ENCODE results near the gene LARGE1. TPM values are rescaled to one million over a fixed set of nuclear protein-coding genes. Genes with fewer than 3 reads are reported as not detected.

LARGE1 gene
- polyA plus RNA-seq, 3 donors from 2014 or later, result 0.04 to 0.29 TPM; not detected in 1

DNA sequence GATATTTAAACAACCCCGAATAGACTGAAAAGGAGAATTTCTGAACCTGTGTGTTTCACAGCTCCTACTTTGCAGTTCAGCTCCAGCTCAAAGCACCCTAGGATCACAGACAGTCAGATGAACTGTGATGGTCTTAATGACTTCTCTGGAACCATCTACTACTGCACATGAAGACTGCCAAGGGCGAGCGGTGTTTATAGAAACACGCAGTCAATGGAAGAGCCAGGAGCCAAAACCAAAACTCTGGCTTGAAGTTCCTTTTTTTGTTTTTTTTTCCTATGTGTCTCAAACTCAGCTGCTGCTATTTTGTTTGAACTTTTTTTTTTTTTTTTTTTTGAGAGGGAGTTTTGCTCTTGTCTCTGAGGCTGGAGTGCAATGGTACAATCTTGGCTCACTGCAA lies 479.5 kb downstream of the LARGE1 start:
- Mint-ChIP-seq H3K27ac (no peak overlapping the region), H3K4me1 (no peaks in the 10 kb centered on the region), H3K4me3 (no peak overlapping the region), H3K9me3 (peaks cover 0 to 3% (median 0%) of the 10 kb centered on the region in 6 donors), H3K27me3 (ENCODE audit: low read depth in 3 of 3) (peaks cover 0 to 6% (median 3%) of the 10 kb centered on the region in 3 donors), H3K36me3 (no peaks in the 10 kb centered on the region)
- DNase-seq, result no peak

DNA sequence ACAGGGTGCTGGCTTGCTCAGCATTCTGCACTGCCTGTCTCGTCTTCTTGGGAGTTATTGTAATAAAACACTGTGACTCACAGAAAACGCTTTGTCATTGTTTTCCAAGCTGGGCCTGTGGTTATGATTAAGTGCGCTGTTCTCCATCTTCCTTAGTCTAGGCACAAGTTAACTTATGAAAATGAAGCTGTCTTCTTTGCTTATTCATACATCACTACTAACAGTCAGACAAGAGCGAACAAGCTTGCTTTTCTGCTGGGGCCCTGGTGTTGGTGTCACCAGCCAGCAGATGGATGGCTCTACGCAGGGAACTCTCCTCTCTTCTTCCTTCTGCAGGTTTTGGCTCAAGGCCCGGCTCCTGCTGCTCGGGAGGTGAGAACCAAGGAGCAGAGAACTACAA lies 482.0 kb downstream of the LARGE1 start:
- DNase-seq, result no peak
- no peaks in the 10 kb centered on the region for H3K4me1 Mint-ChIP-seq
- H3K27me3 Mint-ChIP-seq (ENCODE audit: low read depth in 3 of 3), result peaks cover 0 to 5% (median 3%) of the 10 kb centered on the region in 3 donors
- no peak overlapping the region for H3K4me3 Mint-ChIP-seq
- no peak overlapping the region for H3K27ac Mint-ChIP-seq
- H3K9me3 Mint-ChIP-seq, result peaks cover 0 to 4% (median 0%) of the 10 kb centered on the region in 6 donors
- H3K36me3 Mint-ChIP-seq, result no peaks in the 10 kb centered on the region

DNA sequence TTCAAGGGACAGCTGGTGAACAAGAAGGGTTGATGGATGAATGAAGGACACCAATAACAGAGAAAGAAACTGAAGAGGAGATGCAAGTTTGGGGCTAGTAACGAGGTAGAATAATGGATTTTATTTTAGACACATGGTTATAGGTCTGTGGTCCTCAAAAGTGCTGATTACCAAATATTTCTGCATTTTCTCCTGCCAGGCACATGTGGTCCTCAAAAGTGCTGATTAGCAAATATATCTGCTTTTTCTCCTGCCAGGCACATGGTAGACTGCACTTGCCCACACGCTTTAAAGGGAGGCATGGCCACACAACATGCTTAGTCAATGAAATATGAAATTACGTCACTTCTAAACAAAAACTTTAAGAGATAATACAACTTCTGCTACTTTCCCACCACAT lies 489.0 kb downstream of the LARGE1 start:
- Mint-ChIP-seq H3K4me1 (no peaks in the 10 kb centered on the region), H3K9me3 (peaks cover 0 to 6% (median 0%) of the 10 kb centered on the region in 6 donors), H3K27me3 (ENCODE audit: low read depth in 3 of 3) (no peaks in the 10 kb centered on the region), H3K27ac (peak overlapping the region in 1 of 6 donors; percentile 65), H3K4me3 (no peak overlapping the region), H3K36me3 (peaks cover 0 to 4% (median 0%) of the 10 kb centered on the region in 3 donors)
- no peak for DNase-seq

DNA sequence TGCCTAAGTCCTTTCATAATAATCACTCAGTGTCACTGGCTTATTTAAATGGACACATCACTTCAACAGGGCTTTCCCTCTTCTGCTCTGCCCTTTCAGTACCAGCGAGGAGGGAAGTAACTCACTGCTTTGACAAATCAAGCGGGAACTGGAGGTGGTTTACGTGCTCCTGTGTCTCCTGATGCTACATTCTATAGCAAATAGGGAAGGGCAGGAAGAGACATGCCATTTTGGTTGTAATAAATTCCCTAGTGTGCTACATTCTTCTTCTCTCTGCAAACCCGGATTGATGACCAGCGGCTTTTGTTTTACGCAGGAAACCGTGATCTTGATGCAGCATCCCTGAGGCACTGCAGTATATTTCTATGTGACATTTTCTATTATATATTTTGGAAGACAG lies 491.0 kb downstream of the LARGE1 start:
- Mint-ChIP-seq H3K4me3 (no peak overlapping the region), H3K27me3 (ENCODE audit: low read depth in 3 of 3) (no peaks in the 10 kb centered on the region), H3K9me3 (peaks cover 0 to 3% (median 0%) of the 10 kb centered on the region in 6 donors)

DNA sequence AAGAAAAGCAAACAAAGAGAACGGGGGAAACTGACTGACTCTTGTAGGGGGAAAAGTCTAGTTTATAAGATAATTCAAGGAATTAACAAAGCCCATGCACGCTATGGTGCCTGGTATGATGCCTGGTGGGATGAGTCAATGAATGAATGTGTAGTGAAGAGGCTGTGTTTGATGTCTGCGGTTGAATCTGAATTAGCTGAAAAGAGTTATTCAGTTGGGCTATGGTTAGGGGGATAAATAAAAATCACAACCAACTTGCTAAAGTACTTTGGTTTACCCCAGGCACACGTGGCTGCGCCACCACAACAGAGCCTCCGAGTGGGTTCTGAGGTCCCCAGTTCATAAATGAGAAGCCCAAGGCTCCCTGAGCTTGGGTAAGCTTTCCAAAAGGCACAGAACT lies 492.8 kb downstream of the LARGE1 start:
- H3K4me3 Mint-ChIP-seq, result no peak overlapping the region
- no peaks in the 10 kb centered on the region for H3K4me1 Mint-ChIP-seq
- peaks cover 0 to 6% (median 0%) of the 10 kb centered on the region in 6 donors for H3K9me3 Mint-ChIP-seq
- no peak for DNase-seq
- no peaks in the 10 kb centered on the region for H3K27me3 Mint-ChIP-seq (ENCODE audit: low read depth in 3 of 3)
- peaks cover 0 to 4% (median 0%) of the 10 kb centered on the region in 3 donors for H3K36me3 Mint-ChIP-seq
- H3K27ac Mint-ChIP-seq, result no peak overlapping the region

More for the DNA sequence above, 491.0 kb downstream of the LARGE1 start:
- no peak overlapping the region for H3K27ac Mint-ChIP-seq
- H3K36me3 Mint-ChIP-seq, result peaks cover 0 to 4% (median 0%) of the 10 kb centered on the region in 3 donors
- no peaks in the 10 kb centered on the region for H3K4me1 Mint-ChIP-seq
- DNase-seq, result no peak

DNA sequence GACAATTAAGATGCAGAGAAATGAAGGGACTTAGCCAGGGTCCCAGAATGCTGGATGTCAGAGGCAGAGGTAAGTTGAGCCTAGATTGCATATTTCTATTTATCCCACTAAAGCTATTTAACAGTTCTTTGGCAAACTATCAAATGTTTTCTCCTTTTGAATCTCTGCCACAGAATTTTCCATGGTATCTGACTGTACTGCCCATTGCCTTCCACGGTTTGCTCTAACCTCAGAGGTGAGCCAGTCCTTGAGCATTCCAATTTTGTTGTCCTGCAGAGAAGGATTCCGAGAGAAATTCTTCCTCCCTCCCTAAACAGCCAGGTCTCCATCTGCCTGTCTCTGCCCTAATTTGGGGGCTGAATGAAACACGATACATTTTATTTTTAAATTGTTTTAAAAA lies 493.8 kb downstream of the LARGE1 start:
- H3K27me3 Mint-ChIP-seq (ENCODE audit: low read depth in 3 of 3), result peaks cover 0 to 2% (median 0%) of the 10 kb centered on the region in 3 donors
- H3K4me3 Mint-ChIP-seq, result no peak overlapping the region
- peaks cover 0 to 4% (median 0%) of the 10 kb centered on the region in 3 donors for H3K36me3 Mint-ChIP-seq
- H3K4me1 Mint-ChIP-seq, result no peaks in the 10 kb centered on the region
- H3K9me3 Mint-ChIP-seq, result peaks cover 0 to 6% (median 0%) of the 10 kb centered on the region in 6 donors
- no peak overlapping the region for H3K27ac Mint-ChIP-seq
- DNase-seq, result no peak

DNA sequence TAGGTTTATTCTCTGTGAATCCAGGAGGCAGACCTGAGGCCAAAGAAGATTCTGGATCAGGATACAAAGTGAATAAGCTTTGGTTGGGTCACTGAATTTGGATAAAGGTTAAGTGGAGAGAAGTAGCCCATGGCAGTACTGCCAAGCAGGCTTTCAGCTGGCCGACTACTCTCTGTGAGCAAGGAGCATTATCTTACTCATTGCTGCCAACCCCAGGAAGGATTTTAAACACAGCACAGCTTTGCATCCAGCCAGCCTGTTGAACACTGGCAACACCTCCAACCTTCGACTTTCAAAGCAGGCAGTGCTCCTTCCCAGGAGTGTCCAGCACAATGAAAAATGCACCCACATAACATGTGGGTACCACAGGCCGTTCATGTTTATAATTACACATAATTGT lies 498.4 kb downstream of the LARGE1 start:
- H3K36me3 Mint-ChIP-seq, result no peaks in the 10 kb centered on the region
- H3K9me3 Mint-ChIP-seq, result peaks cover 0 to 8% (median 0%) of the 10 kb centered on the region in 6 donors
- no peak overlapping the region for H3K27ac Mint-ChIP-seq
- H3K4me3 Mint-ChIP-seq, result no peak overlapping the region
- peaks cover 0 to 4% (median 3%) of the 10 kb centered on the region in 3 donors for H3K27me3 Mint-ChIP-seq (ENCODE audit: low read depth in 3 of 3)
- DNase-seq, result no peak
- H3K4me1 Mint-ChIP-seq, result no peaks in the 10 kb centered on the region

DNA sequence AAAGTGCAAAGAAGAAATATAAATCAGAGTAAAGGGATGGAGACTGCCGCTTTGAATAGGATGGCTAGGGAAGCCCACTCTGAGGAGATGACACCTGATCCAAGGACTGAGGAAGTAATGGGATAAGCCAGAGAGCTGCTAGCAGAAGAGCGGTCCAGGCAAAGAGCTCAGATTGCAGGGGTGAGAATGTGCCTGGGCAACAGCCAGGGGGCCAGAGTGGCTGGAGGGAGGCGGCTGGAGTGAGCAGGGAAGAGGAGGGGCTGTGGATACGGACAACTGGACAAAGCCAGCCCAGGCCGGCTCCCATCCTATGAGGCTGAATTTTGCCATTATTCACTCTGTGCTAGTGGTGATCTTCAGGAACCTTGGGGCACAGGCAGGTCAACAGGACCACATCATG lies 501.8 kb downstream of the LARGE1 start:
- Mint-ChIP-seq H3K4me3 (no peak overlapping the region), H3K27ac (no peak overlapping the region), H3K9me3 (peaks cover 0 to 11% (median under 1%) of the 10 kb centered on the region in 6 donors), H3K4me1 (no peaks in the 10 kb centered on the region), H3K27me3 (ENCODE audit: low read depth in 3 of 3) (peaks cover 2 to 4% (median 3%) of the 10 kb centered on the region in 3 donors), H3K36me3 (no peaks in the 10 kb centered on the region)
- DNase-seq, result no peak

DNA sequence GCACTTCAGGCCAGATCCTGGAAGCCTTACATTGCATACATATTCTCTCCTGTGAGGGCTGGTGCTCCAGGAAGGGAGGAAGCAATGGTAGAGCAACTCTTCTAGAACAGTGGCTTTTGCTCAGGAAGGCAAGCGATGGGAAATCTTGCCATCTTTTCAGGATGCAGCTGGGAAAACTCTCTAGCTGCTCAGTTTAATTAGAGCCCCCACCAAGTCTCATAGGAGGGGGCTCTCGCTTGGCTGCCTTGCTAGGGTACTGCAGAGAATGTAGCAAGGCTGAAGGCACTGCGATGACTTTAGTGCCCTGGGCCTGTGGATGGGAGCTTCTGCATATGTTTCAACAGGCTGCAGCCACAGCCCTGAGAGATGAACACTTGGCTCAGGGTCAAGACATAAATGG lies 504.9 kb downstream of the LARGE1 start:
- Mint-ChIP-seq H3K27me3 (ENCODE audit: low read depth in 3 of 3) (peaks cover 2 to 4% (median 3%) of the 10 kb centered on the region in 3 donors), H3K36me3 (no peaks in the 10 kb centered on the region), H3K4me3 (no peak overlapping the region), H3K27ac (no peak overlapping the region), H3K9me3 (peaks cover 0 to 12% (median 0%) of the 10 kb centered on the region in 6 donors), H3K4me1 (no peaks in the 10 kb centered on the region)
- no peak for DNase-seq

DNA sequence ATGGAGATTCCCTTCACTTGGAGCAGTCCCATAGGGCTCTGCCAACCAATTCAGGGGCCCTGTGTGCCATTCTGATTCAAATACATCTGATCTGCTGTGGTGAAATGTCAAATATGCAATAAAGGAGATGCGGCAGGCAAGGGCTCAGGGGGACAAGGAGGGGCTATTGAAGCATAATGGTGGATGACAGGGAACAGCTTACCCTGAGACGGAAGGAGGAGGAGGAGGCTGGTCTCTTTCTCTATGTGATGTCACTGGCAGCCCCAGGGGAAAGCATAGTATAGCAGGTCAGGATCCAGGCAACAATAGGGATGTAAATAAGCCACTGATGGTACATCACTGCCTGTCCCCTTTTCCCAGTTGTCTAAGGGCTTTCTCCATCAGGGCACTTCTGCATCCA lies 511.2 kb downstream of the LARGE1 start:
- H3K36me3 Mint-ChIP-seq, result no peaks in the 10 kb centered on the region
- H3K27ac Mint-ChIP-seq, result no peak overlapping the region
- peaks cover 0 to 3% (median 2%) of the 10 kb centered on the region in 3 donors for H3K27me3 Mint-ChIP-seq (ENCODE audit: low read depth in 3 of 3)
- no peak overlapping the region for H3K4me3 Mint-ChIP-seq
- DNase-seq, result no peak
- H3K4me1 Mint-ChIP-seq, result no peaks in the 10 kb centered on the region
- peaks cover 0 to 5% (median 0%) of the 10 kb centered on the region in 6 donors for H3K9me3 Mint-ChIP-seq

DNA sequence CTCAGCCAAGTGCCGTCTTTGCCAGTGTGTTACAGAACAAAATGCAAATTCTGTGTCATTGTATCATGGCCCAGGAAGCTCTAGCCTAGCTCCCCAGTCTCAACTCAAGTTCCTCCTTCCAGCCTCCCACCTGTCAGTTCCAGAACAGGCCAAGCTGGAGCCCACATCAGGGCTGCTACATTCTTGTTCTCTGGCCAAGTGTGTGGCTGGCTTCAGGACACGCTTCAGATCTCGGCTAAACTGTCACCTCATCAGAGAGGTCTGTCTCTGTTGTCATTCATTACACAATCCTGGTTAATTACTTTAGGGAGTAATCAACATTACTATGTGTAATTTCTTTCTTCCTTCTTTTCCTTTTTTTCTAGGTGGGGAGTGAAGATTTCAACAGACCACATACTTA lies 515.1 kb downstream of the LARGE1 start:
- no peak overlapping the region for H3K27ac Mint-ChIP-seq
- H3K4me3 Mint-ChIP-seq, result no peak overlapping the region
- H3K9me3 Mint-ChIP-seq, result peaks cover 0 to 3% (median 0%) of the 10 kb centered on the region in 6 donors
- DNase-seq, result no peak
- peaks cover 0 to 3% (median 0%) of the 10 kb centered on the region in 3 donors for H3K27me3 Mint-ChIP-seq (ENCODE audit: low read depth in 3 of 3)
- H3K4me1 Mint-ChIP-seq, result no peaks in the 10 kb centered on the region
- H3K36me3 Mint-ChIP-seq, result no peaks in the 10 kb centered on the region

DNA sequence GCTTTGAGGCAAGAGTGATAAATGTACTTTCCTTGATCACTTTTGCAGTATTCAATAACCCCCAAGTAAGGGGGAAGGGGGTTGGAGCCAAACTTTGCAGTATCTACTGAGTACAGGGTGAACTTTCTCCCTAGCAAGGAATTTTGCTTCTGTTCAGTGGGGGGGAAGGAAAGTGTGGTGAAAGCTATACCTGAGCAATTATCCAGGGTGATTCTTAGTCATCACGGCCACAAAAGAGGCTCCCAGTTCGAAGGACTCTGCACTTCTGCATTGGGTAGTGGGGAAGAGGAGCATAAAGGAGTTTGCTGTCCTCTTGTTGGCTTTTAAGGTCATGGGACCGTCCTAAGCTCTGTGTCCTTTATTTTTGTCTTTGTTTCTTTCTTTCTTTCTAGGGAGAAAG lies 515.6 kb downstream of the LARGE1 start:
- no peak overlapping the region for H3K27ac Mint-ChIP-seq
- H3K27me3 Mint-ChIP-seq (ENCODE audit: low read depth in 3 of 3), result peaks cover 0 to 3% (median 0%) of the 10 kb centered on the region in 3 donors
- H3K36me3 Mint-ChIP-seq, result no peaks in the 10 kb centered on the region

DNA sequence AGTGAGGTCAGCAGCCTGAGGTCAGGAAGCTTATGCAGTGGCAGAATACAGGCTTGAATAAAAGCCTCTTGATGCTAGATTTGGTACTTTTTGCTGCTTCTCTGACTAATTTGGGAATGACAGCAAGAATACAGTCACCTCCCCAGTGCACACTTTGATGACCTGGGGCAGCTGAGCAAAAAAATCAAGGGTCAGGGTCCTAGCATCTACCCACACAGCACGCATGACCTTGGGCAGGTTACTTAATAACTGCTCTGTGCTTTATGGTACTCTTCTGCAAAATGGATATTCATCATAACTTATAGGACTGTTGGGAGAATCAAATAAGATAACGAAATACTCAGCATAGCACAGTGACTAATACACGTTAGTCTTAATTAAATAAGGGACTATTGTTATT lies 518.0 kb downstream of the LARGE1 start:
- Mint-ChIP-seq H3K27ac (no peak overlapping the region), H3K4me3 (no peak overlapping the region), H3K9me3 (no peaks in the 10 kb centered on the region), H3K27me3 (ENCODE audit: low read depth in 3 of 3) (no peaks in the 10 kb centered on the region), H3K4me1 (no peaks in the 10 kb centered on the region), H3K36me3 (no peaks in the 10 kb centered on the region)
- DNase-seq, result no peak

More for the DNA sequence above, 515.6 kb downstream of the LARGE1 start:
- peaks cover 0 to 3% (median 0%) of the 10 kb centered on the region in 6 donors for H3K9me3 Mint-ChIP-seq
- DNase-seq, result no peak
- no peaks in the 10 kb centered on the region for H3K4me1 Mint-ChIP-seq
- no peak overlapping the region for H3K4me3 Mint-ChIP-seq

DNA sequence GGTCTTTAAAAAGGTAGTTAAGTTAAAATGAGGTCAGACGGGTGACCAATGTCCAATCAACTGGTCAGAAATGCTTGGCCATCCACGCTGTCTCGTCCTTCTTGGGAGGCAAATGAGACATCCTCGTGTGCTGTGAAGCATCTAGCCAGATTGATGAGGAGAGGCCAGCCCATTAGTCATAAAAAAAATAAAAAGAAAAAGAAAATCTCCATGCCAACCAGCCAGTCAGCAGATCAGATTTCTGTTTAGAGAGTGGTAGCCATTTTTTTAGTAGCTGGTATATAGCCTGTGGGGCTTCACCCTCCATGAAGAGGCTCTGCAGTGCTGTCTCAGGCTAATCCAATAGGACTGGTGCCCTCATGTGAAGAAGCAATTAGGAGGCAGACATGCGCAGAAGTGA lies 519.0 kb downstream of the LARGE1 start:
- Mint-ChIP-seq H3K36me3 (no peaks in the 10 kb centered on the region), H3K9me3 (no peaks in the 10 kb centered on the region), H3K27me3 (ENCODE audit: low read depth in 3 of 3) (no peaks in the 10 kb centered on the region), H3K4me3 (no peak overlapping the region), H3K4me1 (no peaks in the 10 kb centered on the region), H3K27ac (no peak overlapping the region)
- no peak for DNase-seq

DNA sequence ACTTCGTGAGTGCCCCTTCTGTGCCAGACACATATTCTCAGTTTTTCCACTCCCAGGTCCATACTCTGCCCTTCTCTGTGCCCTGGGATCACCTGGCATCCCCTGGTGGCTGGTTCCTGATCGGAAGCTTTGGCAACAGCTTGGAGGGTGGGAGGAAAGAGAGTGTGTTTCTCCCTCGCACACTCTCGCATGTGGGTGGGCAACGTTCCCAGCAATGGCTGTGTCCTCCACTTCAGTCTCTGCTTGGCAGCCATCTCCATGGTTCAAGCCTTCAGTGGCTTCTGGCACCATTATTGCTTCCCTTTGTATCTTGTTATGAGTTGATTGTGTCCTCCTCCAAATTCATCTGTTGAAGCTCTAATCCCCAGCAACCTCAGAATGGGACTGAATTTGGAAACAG lies 519.4 kb downstream of the LARGE1 start:
- H3K4me1 Mint-ChIP-seq, result no peaks in the 10 kb centered on the region
- no peaks in the 10 kb centered on the region for H3K27me3 Mint-ChIP-seq (ENCODE audit: low read depth in 3 of 3)
- no peak overlapping the region for H3K4me3 Mint-ChIP-seq
- H3K36me3 Mint-ChIP-seq, result no peaks in the 10 kb centered on the region
- no peaks in the 10 kb centered on the region for H3K9me3 Mint-ChIP-seq
- DNase-seq, result no peak
- no peak overlapping the region for H3K27ac Mint-ChIP-seq

Measured in immature natural killer cell (primary cell).